GM19240 (cell line): ENCODE results near the gene OR2A12.
"Not testable (repeated sequence)": the region's sequence is repeated elsewhere in the genome, so short reads cannot be mapped to it uniquely, and the experiment has no call there.

ENCODE experiments used
- DNase-seq: peaks from one replicate; pipeline ENCODE4 v3.0.0; 2011; ENCODE audit warnings: low spot score; ENCODE audit not compliant: insufficient read length

OR2A12 gene

GRCh38 chr7:144118341-144118740 is 32.3 kb downstream of the OR2A12 start:
- DNase-seq: no peak

DNA sequence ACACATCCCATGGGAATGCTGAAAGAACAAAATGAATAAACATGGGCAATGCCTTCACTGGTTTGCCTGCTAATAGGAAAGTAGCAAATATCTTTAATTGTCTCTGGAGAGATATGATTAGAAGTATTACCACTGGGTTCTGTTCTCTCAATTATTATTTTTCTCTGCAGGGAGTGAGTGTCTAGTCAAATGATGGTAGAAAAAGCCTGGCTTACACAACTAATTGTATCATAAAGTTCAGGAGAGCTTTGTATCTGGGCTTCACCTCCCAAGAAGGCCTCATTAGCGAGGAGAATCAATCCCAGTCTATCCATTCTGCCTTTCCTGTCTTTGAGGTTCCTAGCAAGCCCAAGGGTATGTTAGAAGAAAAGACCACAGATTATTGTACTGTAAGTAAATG is 36.8 kb downstream of the OR2A12 start, which contains the start of gene OR2A14:
OR2A14 (plus strand) TSS at position 301 of the 400 bp plus-strand sequence. CDS start 5,937 bp downstream, outside the sequence.
- DNase-seq: no peak

GRCh38 chr7:144127714-144128334 is 41.7 kb downstream of the OR2A12 start:
- DNase-seq: peak; percentile 60

DNA sequence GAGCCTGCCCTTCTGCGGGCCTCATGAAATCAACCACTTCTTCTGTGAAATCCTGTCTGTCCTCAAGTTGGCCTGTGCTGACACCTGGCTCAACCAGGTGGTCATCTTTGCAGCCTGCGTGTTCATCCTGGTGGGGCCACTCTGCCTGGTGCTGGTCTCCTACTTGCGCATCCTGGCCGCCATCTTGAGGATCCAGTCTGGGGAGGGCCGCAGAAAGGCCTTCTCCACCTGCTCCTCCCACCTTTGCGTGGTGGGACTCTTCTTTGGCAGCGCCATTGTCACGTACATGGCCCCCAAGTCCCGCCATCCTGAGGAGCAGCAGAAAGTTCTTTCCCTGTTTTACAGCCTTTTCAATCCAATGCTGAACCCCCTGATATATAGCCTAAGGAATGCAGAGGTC is 43.5 kb downstream of the OR2A12 start:
- DNase-seq: not testable (repeated sequence)

- DNase-seq: no peak
Measured at GRCh38 chr7:144130730-144131129, 44.7 kb downstream of the OR2A12 start.

DNA sequence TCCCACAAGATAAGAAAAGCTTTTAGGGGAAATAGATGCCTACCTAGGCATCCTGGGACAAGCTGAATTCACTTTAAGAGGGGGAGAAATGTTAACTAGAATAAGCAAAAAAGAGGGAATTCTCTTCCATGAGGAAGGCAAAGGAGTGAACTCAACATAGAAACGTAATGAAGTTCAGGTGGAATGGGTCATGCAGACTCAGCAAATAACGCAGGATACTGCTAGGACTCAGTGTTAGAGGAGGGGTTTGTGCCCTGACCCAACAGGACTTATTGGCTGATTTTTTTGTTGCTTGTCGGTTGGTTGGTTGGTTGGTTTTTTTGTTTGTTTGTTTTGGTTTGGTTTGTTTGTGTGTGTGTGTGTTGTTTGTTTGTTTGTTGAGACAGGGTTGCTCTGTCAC is 46.2 kb downstream of the OR2A12 start:
- DNase-seq: no peak

DNA sequence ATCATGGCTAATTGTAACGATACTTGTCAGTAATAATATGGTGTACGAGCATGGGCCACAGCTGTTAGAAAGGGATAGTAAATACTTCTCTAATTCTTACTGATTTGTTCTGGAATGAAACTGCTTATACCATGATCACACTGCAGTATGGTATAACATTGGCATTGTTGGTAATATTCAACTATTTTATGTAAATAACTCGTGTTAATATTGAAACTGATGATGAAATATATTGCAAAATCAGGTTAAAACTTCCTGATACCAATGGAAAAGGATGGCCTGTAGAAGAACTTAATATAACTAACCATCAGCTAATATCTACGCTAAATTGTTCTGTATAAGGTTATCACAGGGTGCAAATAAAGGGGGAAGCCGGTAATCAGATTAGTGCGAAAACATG is 47.2 kb downstream of the OR2A12 start:
- no peak for DNase-seq

- no peak for DNase-seq
Measured at GRCh38 chr7:144134116-144134515, 48.0 kb downstream of the OR2A12 start.

- no peak for DNase-seq
Measured at GRCh38 chr7:144137501-144137900, 51.4 kb downstream of the OR2A12 start.

DNA sequence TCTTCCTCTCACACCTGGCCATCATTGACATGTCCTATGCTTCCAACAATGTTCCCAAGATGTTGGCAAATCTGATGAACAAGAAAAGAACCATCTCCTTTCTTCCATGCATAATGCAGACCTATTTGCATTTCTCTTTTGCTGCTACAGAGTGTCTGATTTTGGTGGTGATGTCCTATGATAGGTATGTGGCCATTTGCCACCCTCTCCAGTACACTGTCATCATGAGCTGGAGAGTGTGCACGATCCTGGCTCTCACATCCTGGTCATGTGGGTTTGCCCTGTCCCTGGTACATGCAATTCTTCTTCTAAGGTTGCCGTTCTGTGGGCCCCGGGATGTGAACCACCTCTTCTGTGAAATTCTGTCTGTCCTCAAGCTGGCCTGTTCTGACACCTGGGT is 56.1 kb downstream of the OR2A12 start:
- DNase-seq: no peak

DNA sequence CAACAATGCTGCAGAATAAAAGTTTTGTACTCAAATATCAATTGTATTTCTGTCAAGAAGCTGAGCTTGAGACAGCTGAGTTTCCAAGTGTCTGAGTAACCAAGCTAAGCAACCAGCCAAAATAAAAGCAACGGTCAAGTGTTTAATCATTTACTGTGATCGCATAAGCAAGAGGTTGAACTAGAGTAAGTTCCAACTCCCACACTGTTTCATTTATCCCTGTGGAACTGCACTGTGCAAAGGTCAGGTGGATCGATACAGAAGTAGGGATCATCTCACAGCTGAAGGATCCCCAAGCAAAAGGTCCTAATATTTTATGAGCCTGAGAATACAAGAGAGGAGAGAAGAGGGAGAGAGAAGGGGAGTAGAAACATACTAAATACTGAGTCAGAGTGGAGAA is 58.3 kb downstream of the OR2A12 start:
- no peak for DNase-seq

GRCh38 chr7:144148224-144148827 is 62.2 kb downstream of the OR2A12 start:
- DNase-seq: no peak
